Amniotic stem cell (primary cell): Measurements from ENCODE around the gene SLC22A31.
"Not testable (repeated sequence)": the region's sequence is repeated elsewhere in the genome, so short reads cannot be mapped to it uniquely, and the experiment has no call there.

Experiments used
- DNase-seq: peaks from one replicate; lab custom pipeline; 2025; lab: John Stamatoyannopoulos, UW

SLC22A31 gene

GRCh38 chr16:89178453-89179147 is 21.7 kb downstream of the SLC22A31 start:
- no peak for DNase-seq

GRCh38 chr16:89177501-89177900 is 22.8 kb downstream of the SLC22A31 start:
- DNase-seq, result no peak

- no peak for DNase-seq
Observed at GRCh38 chr16:89176717-89177116, 23.6 kb downstream of the SLC22A31 start.

GRCh38 chr16:89176147-89176690 is 24.1 kb downstream of the SLC22A31 start:
- DNase-seq, result no peak

- no peak for DNase-seq
Observed at GRCh38 chr16:89175280-89176146, 24.8 kb downstream of the SLC22A31 start.

GRCh38 chr16:89174877-89175276 is 25.5 kb downstream of the SLC22A31 start:
- no peak for DNase-seq

- DNase-seq, result no peak
Observed at GRCh38 chr16:89174055-89174827, 26.1 kb downstream of the SLC22A31 start.

GRCh38 chr16:89173174-89173921 is 27.0 kb downstream of the SLC22A31 start:
- no peak for DNase-seq

GRCh38 chr16:89172528-89173173 is 27.7 kb downstream of the SLC22A31 start:
- DNase-seq, result no peak

GRCh38 chr16:89172171-89172527 is 28.2 kb downstream of the SLC22A31 start:
- DNase-seq, result no peak

- peak; percentile 39 for DNase-seq
Observed at GRCh38 chr16:89171216-89172170, 28.8 kb downstream of the SLC22A31 start, which contains the start of gene CDH15. TSS of gene CDH15 (plus strand) at chr16:89171748. CDS start at chr16:89171832, 84 bp downstream.

GRCh38 chr16:89170346-89171215 is 29.8 kb downstream of the SLC22A31 start:
- DNase-seq, result no peak

- DNase-seq, result no peak
Observed at GRCh38 chr16:89169778-89170177, 30.6 kb downstream of the SLC22A31 start.

GRCh38 chr16:89168381-89169189 is 31.8 kb downstream of the SLC22A31 start:
- no peak for DNase-seq

GRCh38 chr16:89167425-89167941 is 32.9 kb downstream of the SLC22A31 start:
- DNase-seq, result peak; percentile 20

GRCh38 chr16:89166696-89167424 is 33.5 kb downstream of the SLC22A31 start:
- DNase-seq, result no peak

GRCh38 chr16:89165681-89165979 is 34.7 kb downstream of the SLC22A31 start:
- not testable (repeated sequence) for DNase-seq
